SK-N-MC (cell line): ENCODE measurements around the gene TNKS1BP1.

Experiments
- EZH2 ChIP-seq: fragments of 200-600 bp; sonication (generic); IDR thresholded peaks from one replicate; pipeline ENCODE4 v1.6.1; 2017; ENCODE audit warnings: antibody characterized with exemption
- FOXP2 ChIP-seq: optimal IDR thresholded peaks from 2 replicates; pipeline ENCODE3; 2011; ENCODE audit warnings: mild to moderate bottlenecking, moderate library complexity; ENCODE audit not compliant: insufficient read depth; ENCODE audit errors: extremely low read length, control extremely low read depth
- POLR2AphosphoS5 ChIP-seq: IDR thresholded peaks from 2 replicates; pipeline ENCODE4 v1.6.1; 2012; ENCODE audit warnings: mild to moderate bottlenecking, low read depth, low read length, borderline replicate concordance

GRCh38 chr11:57354699-57355098, 29.9 kb upstream of the TNKS1BP1 start:
- no peak for TF ChIP-seq EZH2
- no peak for TF ChIP-seq POLR2AphosphoS5
- TF ChIP-seq FOXP2, result no peak
